Psoas muscle (tissue), 8 donors: ENCODE measurements around the gene VSTM4. TPM values are rescaled to one million over a fixed set of nuclear protein-coding genes. Genes with fewer than 3 reads are reported as not detected.

Experiments used
- ATAC-seq, 4 donors: fragments of 200-7000 bp; cut with Tn5 transposase; one replicate each; pipeline ENCODE4 v1.9.1; 2020; ENCODE audit warnings: moderate library complexity in 3 of 4, mild to moderate bottlenecking in 2 of 4
- DNase-seq, 2 donors: peaks; one replicate each; pipeline ENCODE4 v3.0.0-alpha.2; 2020
- H3K27ac ChIP-seq: fragments of 200-600 bp; one replicate; pipeline ENCODE4 v1.8.0; 2022
- H3K27me3 ChIP-seq, 3 donors: fragments of 200-600 bp in 1 of 3; one replicate each; pipeline versions ENCODE4 v1.6.1 to v1.8.0; 2013 to 2022; ENCODE audit warnings: low read length in 2 of 3, mild to moderate bottlenecking in 2 of 3, moderate library complexity in 1 of 3; ENCODE audit not compliant: insufficient read depth in 3 of 3
- H3K36me3 ChIP-seq, 2 donors: fragments of 200-600 bp in 1 of 2; one replicate each; pipeline versions ENCODE4 v1.6.1 to v1.8.0; 2013 to 2022; ENCODE audit warnings: low read depth in 1 of 2, mild to moderate bottlenecking in 1 of 2, moderate library complexity in 1 of 2; ENCODE audit not compliant: insufficient read depth in 1 of 2
- H3K4me1 ChIP-seq: fragments of 200-600 bp; one replicate; pipeline ENCODE4 v1.8.0; 2022
- H3K4me3 ChIP-seq: fragments of 200-600 bp; one replicate; pipeline ENCODE4 v1.8.0; 2022; ENCODE audit warnings: mild to moderate bottlenecking
- H3K9me3 ChIP-seq: fragments of 200-600 bp; one replicate; pipeline ENCODE4 v1.8.0; 2022
- CTCF ChIP-seq: fragments of 200-600 bp; IDR thresholded peaks from one replicate; pipeline ENCODE4 v1.8.0; 2022; ENCODE audit warnings: antibody characterized with exemption
- WGBS, 3 donors: extraction: QIAGEN DNeasy Blood & Tissue Kit; methylation state at CpG; one replicate each; pipeline versions ENCODE4 v1.1.6 to v1.1.7; 2013; 5-methylcytosine and 5-hydroxymethylcytosine counted together
- intact Hi-C, 2 donors: fragments of 100-400 bp; cut with DNase I; formaldehyde crosslinking; loops; one replicate each; pipeline versions ENCODE4 v1.11.0 to v1.14.2; 2022
- polyA plus RNA-seq, 3 donors: library from polyadenylated mRNA; stranded (reverse); fragments of 200-250 nt; gene quantifications; one replicate each; pipeline ENCODE4 v1.2.3, GENCODE V29; 2013
- total RNA-seq, 4 donors: library from RNA; stranded (reverse); fragmentation: NEBNext Ultra II Directional in 2 of 4; extraction: Animal tissue kit (Norgen Biotek cat#: 25700) in 2 of 4; gene quantifications; one replicate each; pipeline versions ENCODE4 v1.2.1 to v1.2.4, GENCODE V29; 2021 to 2023
- donor health status: healthy with polysubstance abuse.
- donor health status: DM: no; HTN: no; CAD: no; lungs with moderate emphysema.
- donor health status: Bipolar disorder and iron deficiency.
- donor health status: healthy.
- donor health status: DM: yes; HTN: yes; CAD: no.
- donor health status: DM: no; HTN: no; CAD: no.
- donor health status: DM: no; HTN: no; CAD: no.
- donor health status: DM: yes; HTN: yes; CAD: no.

VSTM4 gene
- total and polyA plus RNA-seq, 7 donors: 1.0 to 4.4 (median 1.8) TPM

DNA sequence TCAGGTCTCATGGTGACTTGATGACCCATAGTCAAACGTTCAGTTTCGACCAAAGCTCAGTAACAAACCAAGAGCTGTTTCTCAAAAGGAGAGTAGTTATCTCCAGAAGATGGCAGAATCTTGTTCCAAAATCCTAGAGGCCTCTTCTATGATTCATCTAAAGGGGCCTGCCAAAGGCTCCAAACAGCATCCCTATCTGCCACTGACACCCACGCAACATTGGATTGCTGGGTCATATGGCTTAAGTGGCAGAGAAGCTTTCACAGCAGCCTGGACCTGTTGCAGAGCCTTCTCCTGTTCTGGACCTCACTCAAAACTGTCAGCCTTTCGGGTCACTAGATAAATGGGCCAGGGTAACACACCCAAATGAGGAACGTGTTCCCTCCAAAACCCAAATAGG is 121.7 kb downstream of the VSTM4 start:
- 88 to 93% (median 92%) methylated on average over 5 of the region's 5 CpGs for WGBS, 3 donors
- H3K4me1 ChIP-seq: no peaks in the 10 kb centered on the region
- H3K36me3 ChIP-seq: no peaks in the 10 kb centered on the region
- no peak overlapping the region for H3K4me3 ChIP-seq
- H3K9me3 ChIP-seq: no peaks in the 10 kb centered on the region
- ATAC-seq: no peak
- H3K27me3 ChIP-seq: no peaks in the 10 kb centered on the region
- no peak overlapping the region for H3K27ac ChIP-seq
- TF ChIP-seq CTCF: no peak
- intact Hi-C loops: no loop called here
- no peak for DNase-seq

- TF ChIP-seq CTCF: no peak
- H3K27me3 ChIP-seq: no peaks in the 10 kb centered on the region
- no peak for DNase-seq
- H3K27ac ChIP-seq: no peak overlapping the region
- intact Hi-C loops: no loop called here
- 68 to 90% (median 68%) methylated on average over 1 of the region's 1 CpG for WGBS, 3 donors
- no peaks in the 10 kb centered on the region for H3K9me3 ChIP-seq
- H3K36me3 ChIP-seq: no peaks in the 10 kb centered on the region
- ATAC-seq: no peak
- no peaks in the 10 kb centered on the region for H3K4me1 ChIP-seq
- no peak overlapping the region for H3K4me3 ChIP-seq
Measured at GRCh38 chr10:48990226-48990625, 125.1 kb downstream of the VSTM4 start.

DNA sequence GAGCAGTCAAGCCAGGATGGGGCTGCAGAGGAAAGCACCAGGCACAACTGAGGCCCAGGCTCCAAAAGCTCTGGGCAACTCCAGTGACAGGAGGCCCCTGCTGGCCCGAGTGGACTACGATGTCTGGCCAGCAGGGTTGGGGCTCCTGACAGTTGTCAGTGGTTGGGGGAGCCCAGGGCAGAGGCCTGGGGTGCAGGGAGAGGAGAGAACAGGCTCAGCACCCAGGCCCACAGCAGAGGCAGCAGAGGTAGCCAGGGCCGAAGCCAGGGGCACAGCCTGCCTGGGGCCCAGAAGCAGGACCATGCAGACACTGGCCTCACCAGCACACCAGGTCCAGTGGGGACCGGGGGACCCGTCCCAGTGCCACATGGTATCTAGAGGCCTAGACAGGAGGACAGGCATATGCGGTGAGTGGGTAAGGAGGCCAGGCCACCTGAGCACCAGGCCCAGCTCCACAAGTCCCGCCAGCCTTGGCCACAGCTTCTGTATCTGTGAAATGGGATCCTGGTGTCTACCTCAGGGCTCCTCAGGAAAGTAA is 129.6 kb downstream of the VSTM4 start:
- no peak for DNase-seq
- Histone ChIP-seq H3K27me3 (no peaks in the 10 kb centered on the region), H3K27ac (no peak overlapping the region), H3K4me3 (no peak overlapping the region), H3K9me3 (no peaks in the 10 kb centered on the region), H3K4me1 (no peaks in the 10 kb centered on the region), H3K36me3 (no peaks in the 10 kb centered on the region)
- intact Hi-C loops: loop anchor here in 1 of 2 donors (10.0 kb wide), 1 partner anchor 419 kb away; no protein-coding TSS in a partner anchor
- WGBS, 3 donors: 93 to 94% (median 93%) methylated on average over 7 of the region's 7 CpGs
- ATAC-seq: no peak
- no peak for TF ChIP-seq CTCF

GRCh38 chr10:48983648-48984351 is 131.5 kb downstream of the VSTM4 start:
- H3K36me3 ChIP-seq: no peaks in the 10 kb centered on the region
- H3K4me1 ChIP-seq: no peaks in the 10 kb centered on the region
- no peaks in the 10 kb centered on the region for H3K9me3 ChIP-seq
- H3K27ac ChIP-seq: no peak overlapping the region
- intact Hi-C loops: loop anchor here (5.0 to 10.0 kb wide), 3 partner anchors 179 to 534 kb away; no protein-coding TSS in a partner anchor
- ATAC-seq (no peak), DNase-seq (no peak)
- 70 to 72% (median 72%) methylated on average over 5 of the region's 5 CpGs for WGBS, 3 donors
- no peak for TF ChIP-seq CTCF
- no peak overlapping the region for H3K4me3 ChIP-seq
- H3K27me3 ChIP-seq: no peaks in the 10 kb centered on the region
